HepG2 (cell line): ENCODE data around the gene UBR3. TPM values are rescaled to one million over a fixed set of nuclear protein-coding genes. Genes with fewer than 3 reads are reported as not detected.
"Not testable (repeated sequence)": the region's sequence is repeated elsewhere in the genome, so short reads cannot be mapped to it uniquely, and the experiment has no call there.

Experiments used
- ATAC-seq: fragments of 200-7000 bp; cut with Tn5 transposase; 3 replicates; pipeline ENCODE4 v1.9.1; 2020; ENCODE audit warnings: mild to moderate bottlenecking, moderate library complexity
- BruUV-seq: library from RNA; stranded (reverse); fragments of 400-500 nt; replicated peaks from 2 replicates; lab custom pipeline; 2021; lab: Mats Ljungman, UMichigan
- CTCF ChIA-PET: fragments of 300-600 bp; formaldehyde crosslinking; extraction: SDS; loops from one replicate; lab custom pipeline; 2021; ENCODE audit warnings: low total read pairs, inconsistent platforms, low intra/inter-chr PET ratio; lab: Yijun Ruan, JAX
- POLR2A ChIA-PET: fragments of 350-600 bp; sonication (Branson Sonifier 250); formaldehyde crosslinking; loops from one replicate; lab custom pipeline; 2020; ENCODE audit warnings: antibody characterized with exemption, inconsistent platforms; lab: Yijun Ruan, JAX
- DNase-seq: peaks from one replicate; pipeline ENCODE4 v3.0.0-alpha.2; 2015; ENCODE audit warnings: low spot score
- FAIRE-seq: peaks from 3 replicates; lab custom pipeline; 2011; peaks lifted over from hg19 to GRCh38; lab: Jason Lieb, UNC
- H2AFZ ChIP-seq: one replicate; pipeline ENCODE4 v1.6.1; 2011; ENCODE audit warnings: low read length, inconsistent platforms
- H3K27ac ChIP-seq: fragments of 300-600 bp; 3 replicates; pipeline ENCODE4 v1.8.0; 2011; ENCODE audit warnings: mixed run types, mild to moderate bottlenecking, mixed read lengths, low read length, inconsistent platforms; ENCODE audit not compliant: insufficient read depth; ENCODE audit errors: extremely low read length
- H3K27me3 ChIP-seq, 2 experiments: fragments of 200-600 bp in 1 of 2; 2 replicates in 1 of 2; 3 replicates in 1 of 2; pipeline versions ENCODE4 v1.6.0 to v1.8.0; 2011; ENCODE audit warnings: low read length in 2 of 2, mild to moderate bottlenecking in 2 of 2, moderate library complexity in 2 of 2, inconsistent platforms in 1 of 2; ENCODE audit not compliant: insufficient read depth in 2 of 2, control insufficient read depth in 1 of 2
- H3K36me3 ChIP-seq, 2 experiments: fragments of 200-600 bp in 1 of 2; replicated peaks in 1 of 2; 2 replicates in 1 of 2; 3 replicates in 1 of 2; pipeline versions ENCODE4 v1.5.1 to v1.8.0; 2011; ENCODE audit warnings: low read length in 2 of 2, inconsistent platforms in 1 of 2; ENCODE audit not compliant: insufficient read depth in 2 of 2, control insufficient read depth in 1 of 2
- H3K4me1 ChIP-seq: 2 replicates; pipeline ENCODE4 v1.5.1; 2012; ENCODE audit warnings: low read length, inconsistent platforms; ENCODE audit not compliant: insufficient read depth
- H3K4me2 ChIP-seq: 2 replicates; pipeline ENCODE4 v1.6.0; 2011; ENCODE audit warnings: low read depth, low read length, inconsistent platforms
- H3K4me3 ChIP-seq, 3 experiments: fragments of 200-600 bp in 1 of 3; sonication (generic), shearing (Covaris generic) in 1 of 3; replicated peaks in 1 of 3; 2 replicates each; pipeline ENCODE4 v1.5.1; 2011 to 2016; ENCODE audit warnings: low read length in 3 of 3, inconsistent platforms in 2 of 3, low read depth in 2 of 3, mild to moderate bottlenecking in 2 of 3, control low read depth in 1 of 3, mixed read lengths in 1 of 3; ENCODE audit not compliant: insufficient read depth in 1 of 3
- H3K79me2 ChIP-seq: one replicate; pipeline ENCODE4 v1.6.1; 2011; ENCODE audit warnings: low read length, inconsistent platforms; ENCODE audit not compliant: insufficient read depth
- H3K9ac ChIP-seq: 2 replicates; pipeline ENCODE4 v1.6.0; 2011; ENCODE audit warnings: mild to moderate bottlenecking, low read depth, low read length, inconsistent platforms; ENCODE audit not compliant: insufficient read depth
- H3K9me3 ChIP-seq: 2 replicates; pipeline ENCODE4 v1.5.1; 2012; ENCODE audit warnings: mild to moderate bottlenecking, low read length
- H4K20me1 ChIP-seq: 2 replicates; pipeline ENCODE4 v1.6.0; 2011; ENCODE audit warnings: inconsistent platforms, mild to moderate bottlenecking, low read length, moderate library complexity; ENCODE audit not compliant: insufficient read depth
- KLF13 ChIP-seq: sonication (generic); formaldehyde crosslinking; IDR thresholded peaks from 2 replicates; pipeline ENCODE4 v1.4.0; 2020; ENCODE audit warnings: mild to moderate bottlenecking, missing genetic modification reagents
- MAF1 ChIP-seq: sonication (generic); formaldehyde crosslinking; IDR thresholded peaks from 2 replicates; pipeline ENCODE4 v1.5.0; 2020; ENCODE audit warnings: missing genetic modification reagents, borderline replicate concordance
- MAFG ChIP-seq: sonication (generic); formaldehyde crosslinking; IDR thresholded peaks from 2 replicates; pipeline ENCODE4 v1.5.1; 2020; ENCODE audit warnings: mild to moderate bottlenecking, missing genetic modification reagents
- ZNF766 ChIP-seq: sonication (generic); formaldehyde crosslinking; IDR thresholded peaks from 2 replicates; pipeline ENCODE4 v1.5.0; 2020; ENCODE audit warnings: missing genetic modification reagents, borderline replicate concordance
- WGBS: methylation state at CpG from one replicate; pipeline ENCODE4 v1.1.6; 2017; ENCODE audit warnings: low lambda C conversion rate; 5-methylcytosine and 5-hydroxymethylcytosine counted together
- in situ Hi-C: cut with HindIII; loops from 2 replicates; pipeline ENCODE4 v1.10.0; 2017; ENCODE audit warnings: low pct_unique_long_range_greater_than_20kb; ENCODE audit not compliant: extremely low pct_ligation_motif_present
- intact Hi-C: fragments of 100-400 bp; cut with micrococcal nuclease; formaldehyde crosslinking; loops from one replicate; pipeline ENCODE4 v1.10.0; 2022; ENCODE audit not compliant: unreplicated experiment
- polyA plus RNA-seq, 8 experiments: library from polyadenylated mRNA; depleted of rRNA in 3 of 8; stranded (reverse) in 7 of 8; unstranded in 1 of 8; fragments of >200 nt; fragmentation: Illumina TruSeq in 4 of 8; extraction: Trizol in 4 of 8; gene quantifications; 2 replicates each; pipeline versions ENCODE4 v1.2.1 to v1.2.3, GENCODE V29; 2011 to 2016; ENCODE audit warnings: low read depth in 4 of 8, missing spikeins in 1 of 8, mixed read lengths in 1 of 8; ENCODE audit not compliant: insufficient read depth in 1 of 8
- total RNA-seq, 5 experiments: library from RNA; depleted of rRNA; stranded (reverse); fragments of >200 nt; fragmentation: Illumina TruSeq; extraction: Trizol; gene quantifications; 2 replicates each; pipeline ENCODE4 v1.2.3, GENCODE V29; 2016; ENCODE audit warnings: low read depth in 1 of 5
- TF ChIP-seq, protein P1 (sequence below): sonication (generic); formaldehyde crosslinking; IDR thresholded peaks from 2 replicates; pipeline ENCODE4 v1.8.1; 2022; ENCODE audit warnings: mild to moderate bottlenecking, missing genetic modification reagents
- TF ChIP-seq, protein P2 (sequence below): sonication (generic); formaldehyde crosslinking; IDR thresholded peaks from 2 replicates; pipeline ENCODE4 v1.5.0; 2020; ENCODE audit warnings: mild to moderate bottlenecking, missing genetic modification reagents, moderate library complexity
- TF ChIP-seq, protein P3 (sequence below): sonication (generic); formaldehyde crosslinking; conservative IDR thresholded peaks from 2 replicates; pipeline ENCODE4 v1.8.0; 2022; ENCODE audit warnings: low read depth, missing genetic modification reagents

The UBR3 gene
- total and polyA plus RNA-seq, 2 of the 13 experiments (the other 11 are each of a cell fraction or from before 2014, with no cell fraction given), result 15.1 to 28.0 TPM

DNA sequence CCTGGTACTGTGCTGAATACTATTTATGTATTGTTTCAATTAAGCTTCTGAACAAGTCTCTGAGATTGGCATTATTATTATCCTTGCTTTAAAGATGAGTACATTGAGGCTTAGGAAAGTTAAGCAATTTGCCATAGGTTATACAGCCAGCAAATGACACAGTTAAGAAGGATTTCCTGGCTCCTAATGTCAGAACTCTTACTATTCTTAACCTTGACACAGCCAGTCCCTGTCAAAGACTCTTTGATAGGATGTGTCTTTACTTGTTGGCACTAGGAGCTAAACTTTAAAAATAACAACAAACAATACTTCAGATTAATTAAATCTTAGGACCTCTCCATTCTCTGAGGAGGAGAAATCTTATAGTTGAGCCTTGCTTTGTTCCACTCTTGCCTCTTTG is 70.6 kb downstream of the UBR3 start:
- in situ Hi-C loops (no loop called here), intact Hi-C loops (no loop called here)
- Histone ChIP-seq H4K20me1 (no peaks in the 10 kb centered on the region; the same call in 1 of the 2 replicates), H3K27ac (no peak overlapping the region), H3K4me1 (no peaks in the 10 kb centered on the region), H3K4me3 (no peak overlapping the region), H3K9me3 (no peaks in the 10 kb centered on the region), H3K79me2 (no peaks in the 10 kb centered on the region), H2AFZ (no peak overlapping the region), H3K9ac (no peak overlapping the region), H3K4me2 (no peak overlapping the region), H3K36me3 (peaks cover 0 to 37% of the 10 kb centered on the region in 2 experiments; a peak in 4 of 5 replicates), H3K27me3 (no peaks in the 10 kb centered on the region)
- no peak for FAIRE-seq
- ChIA-PET CTCF (no interaction called here), POLR2A (no interaction called here)
- TF ChIP-seq KLF13 (CRISPR knock-in tag) (no peak), MAFG (no peak), MAF1 (CRISPR knock-in tag) (no peak), ZNF766 (no peak)
- TF ChIP-seq, protein P1, sequence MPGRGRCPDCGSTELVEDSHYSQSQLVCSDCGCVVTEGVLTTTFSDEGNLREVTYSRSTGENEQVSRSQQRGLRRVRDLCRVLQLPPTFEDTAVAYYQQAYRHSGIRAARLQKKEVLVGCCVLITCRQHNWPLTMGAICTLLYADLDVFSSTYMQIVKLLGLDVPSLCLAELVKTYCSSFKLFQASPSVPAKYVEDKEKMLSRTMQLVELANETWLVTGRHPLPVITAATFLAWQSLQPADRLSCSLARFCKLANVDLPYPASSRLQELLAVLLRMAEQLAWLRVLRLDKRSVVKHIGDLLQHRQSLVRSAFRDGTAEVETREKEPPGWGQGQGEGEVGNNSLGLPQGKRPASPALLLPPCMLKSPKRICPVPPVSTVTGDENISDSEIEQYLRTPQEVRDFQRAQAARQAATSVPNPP (CRISPR knock-in tag), result no peak
- TF ChIP-seq, protein P2, sequence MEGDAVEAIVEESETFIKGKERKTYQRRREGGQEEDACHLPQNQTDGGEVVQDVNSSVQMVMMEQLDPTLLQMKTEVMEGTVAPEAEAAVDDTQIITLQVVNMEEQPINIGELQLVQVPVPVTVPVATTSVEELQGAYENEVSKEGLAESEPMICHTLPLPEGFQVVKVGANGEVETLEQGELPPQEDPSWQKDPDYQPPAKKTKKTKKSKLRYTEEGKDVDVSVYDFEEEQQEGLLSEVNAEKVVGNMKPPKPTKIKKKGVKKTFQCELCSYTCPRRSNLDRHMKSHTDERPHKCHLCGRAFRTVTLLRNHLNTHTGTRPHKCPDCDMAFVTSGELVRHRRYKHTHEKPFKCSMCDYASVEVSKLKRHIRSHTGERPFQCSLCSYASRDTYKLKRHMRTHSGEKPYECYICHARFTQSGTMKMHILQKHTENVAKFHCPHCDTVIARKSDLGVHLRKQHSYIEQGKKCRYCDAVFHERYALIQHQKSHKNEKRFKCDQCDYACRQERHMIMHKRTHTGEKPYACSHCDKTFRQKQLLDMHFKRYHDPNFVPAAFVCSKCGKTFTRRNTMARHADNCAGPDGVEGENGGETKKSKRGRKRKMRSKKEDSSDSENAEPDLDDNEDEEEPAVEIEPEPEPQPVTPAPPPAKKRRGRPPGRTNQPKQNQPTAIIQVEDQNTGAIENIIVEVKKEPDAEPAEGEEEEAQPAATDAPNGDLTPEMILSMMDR (CRISPR knock-in tag), result no peak
- TF ChIP-seq, protein P3, sequence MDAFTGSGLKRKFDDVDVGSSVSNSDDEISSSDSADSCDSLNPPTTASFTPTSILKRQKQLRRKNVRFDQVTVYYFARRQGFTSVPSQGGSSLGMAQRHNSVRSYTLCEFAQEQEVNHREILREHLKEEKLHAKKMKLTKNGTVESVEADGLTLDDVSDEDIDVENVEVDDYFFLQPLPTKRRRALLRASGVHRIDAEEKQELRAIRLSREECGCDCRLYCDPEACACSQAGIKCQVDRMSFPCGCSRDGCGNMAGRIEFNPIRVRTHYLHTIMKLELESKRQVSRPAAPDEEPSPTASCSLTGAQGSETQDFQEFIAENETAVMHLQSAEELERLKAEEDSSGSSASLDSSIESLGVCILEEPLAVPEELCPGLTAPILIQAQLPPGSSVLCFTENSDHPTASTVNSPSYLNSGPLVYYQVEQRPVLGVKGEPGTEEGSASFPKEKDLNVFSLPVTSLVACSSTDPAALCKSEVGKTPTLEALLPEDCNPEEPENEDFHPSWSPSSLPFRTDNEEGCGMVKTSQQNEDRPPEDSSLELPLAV (CRISPR knock-in tag), result no peak
- DNase-seq, result no peak
- no TSS peak for BruUV-seq
- no peak for ATAC-seq

DNA sequence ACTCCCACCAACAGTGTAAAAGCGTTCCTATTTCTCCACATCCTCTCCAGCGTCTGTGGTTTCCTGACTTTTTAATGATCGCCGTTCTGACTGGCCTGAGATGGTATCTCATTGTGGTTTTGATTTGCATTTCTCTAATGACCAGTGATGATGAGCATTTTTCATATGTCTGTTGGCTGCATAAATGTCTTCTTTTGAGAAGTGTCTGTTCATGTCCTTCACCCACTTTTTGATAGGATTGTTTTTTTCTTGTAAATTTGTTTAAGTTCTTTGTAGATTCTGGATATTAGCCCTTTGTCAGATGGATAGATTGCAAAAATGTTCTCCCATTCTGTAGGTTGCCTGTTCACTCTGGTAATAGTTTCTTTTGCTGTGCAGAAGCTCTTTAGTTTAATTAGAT is 72.8 kb downstream of the UBR3 start:
- intact Hi-C loops, result loop anchor here (1.0 kb wide), 1 partner anchor 45 kb away; no protein-coding TSS in a partner anchor
- WGBS, result over 99% methylated on average over 4 of the region's 4 CpGs
- H3K9ac ChIP-seq, CTCF ChIA-PET, H3K4me2 ChIP-seq, H3K4me3 ChIP-seq, ATAC-seq, DNase-seq, in situ Hi-C loops, BruUV-seq, H3K4me1 ChIP-seq, H3K27ac ChIP-seq, POLR2A ChIA-PET, H3K27me3 ChIP-seq, H3K9me3 ChIP-seq, H3K79me2 ChIP-seq, FAIRE-seq, H2AFZ ChIP-seq, H4K20me1 ChIP-seq: not testable (repeated sequence)
- H3K36me3 ChIP-seq, result peaks cover 0 to 26% of the 10 kb centered on the region in 2 experiments; a peak in 3 of 5 replicates
